ENCODE measurements around the gene TNFSF13B. TPM values are rescaled to one million over a fixed set of nuclear protein-coding genes. Genes with fewer than 3 reads are reported as not detected.

TNFSF13B gene
- total and polyA plus RNA-seq, 12 donors, result 0.52 to 20.8 (median 2.0) TPM

DNA sequence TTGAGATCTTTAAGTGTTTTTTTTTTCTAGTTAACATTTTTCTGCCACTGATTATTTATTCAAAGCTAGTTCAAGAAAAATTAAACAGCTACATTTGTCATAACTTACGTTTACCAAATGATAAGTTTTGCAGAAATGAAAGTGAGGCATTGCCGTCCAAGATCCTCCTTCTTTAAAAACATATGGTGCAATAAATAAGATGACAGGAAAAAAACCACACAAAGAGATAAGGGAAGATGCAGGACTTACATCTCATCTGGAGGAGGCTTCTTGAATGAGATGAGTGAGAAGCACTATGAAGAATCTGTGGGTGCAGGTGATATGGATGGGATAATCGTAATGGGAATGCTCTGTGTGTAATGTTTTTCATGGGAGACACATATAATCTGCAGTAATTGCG lies 12.4 kb downstream of the TNFSF13B start:
- no peaks in the 10 kb centered on the region for H3K27me3 ChIP-seq
- no peak overlapping the region for H3K4me3 ChIP-seq
- no peak for TF ChIP-seq CTCF (IDR thresholded peaks at IDR 0.05)
- no peaks in the 10 kb centered on the region for H3K9me3 ChIP-seq
- peak overlapping the region in 1 of 10 donors; percentile 42 for H3K27ac ChIP-seq
- intact Hi-C loops (cut with DNase I), result no loop called here
- ATAC-seq, result no peak
- peaks cover 0 to 6% (median 0%) of the 10 kb centered on the region in 9 donors for H3K4me1 ChIP-seq
- DNase-seq, result no peak
- WGBS, 2 donors, result 73 to 78% methylated on average over 4 of the region's 4 CpGs
- H3K36me3 ChIP-seq, result peaks cover 0 to 6% (median 0%) of the 10 kb centered on the region in 9 donors

DNA sequence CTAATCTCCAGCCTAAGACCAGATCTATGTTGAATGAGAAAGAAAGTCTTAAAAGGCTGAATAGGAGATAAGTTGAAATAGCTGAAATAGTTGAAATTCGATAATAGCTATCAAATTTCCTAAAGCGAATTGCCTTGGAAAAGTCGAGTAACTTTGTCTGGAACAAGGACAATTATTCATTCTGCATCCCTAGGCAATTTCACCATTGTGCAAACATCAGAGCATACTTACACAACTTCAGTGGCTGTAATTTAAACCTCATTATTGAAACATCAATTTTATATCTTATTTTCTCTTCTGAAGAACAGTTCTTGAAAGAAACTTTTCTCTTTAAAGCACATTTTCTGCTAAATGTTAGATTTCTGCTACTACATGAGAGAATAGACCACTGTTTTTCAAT lies 13.6 kb downstream of the TNFSF13B start:
- DNase-seq, result no peak
- ATAC-seq, result no peak
- H3K36me3 ChIP-seq, result peaks cover 0 to 17% (median 0%) of the 10 kb centered on the region in 9 donors
- intact Hi-C loops (cut with DNase I), result no loop called here
- no peaks in the 10 kb centered on the region for H3K27me3 ChIP-seq
- TF ChIP-seq CTCF (IDR thresholded peaks at IDR 0.05), result no peak
- H3K4me3 ChIP-seq, result no peak overlapping the region
- WGBS, 2 donors, result 57 to 70% methylated on average over 3 of the region's 3 CpGs
- H3K9me3 ChIP-seq, result no peaks in the 10 kb centered on the region
- H3K27ac ChIP-seq, result no peak overlapping the region
- H3K4me1 ChIP-seq, result peaks cover 0 to 6% (median 0%) of the 10 kb centered on the region in 9 donors

DNA sequence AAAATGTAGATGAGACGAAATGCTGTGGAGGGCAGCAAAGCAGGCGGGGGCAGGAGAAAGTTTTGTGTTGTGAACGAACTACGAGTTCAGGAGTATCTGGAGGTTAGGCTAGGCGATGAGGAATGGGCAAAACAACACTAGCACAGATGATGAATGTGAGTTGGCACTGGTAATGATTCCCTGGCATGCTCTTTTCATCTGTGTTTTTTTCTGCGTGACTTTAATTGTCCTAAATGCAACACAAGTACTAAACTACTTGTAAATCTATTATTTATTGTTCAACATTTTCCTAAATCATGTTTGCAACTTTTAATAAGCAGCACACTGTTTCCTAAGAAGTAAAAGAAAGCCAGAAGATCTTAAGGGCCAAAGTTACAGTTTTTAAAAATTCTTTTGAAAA lies 19.2 kb downstream of the TNFSF13B start:
- no peaks in the 10 kb centered on the region for H3K9me3 ChIP-seq
- no peaks in the 10 kb centered on the region for H3K27me3 ChIP-seq
- intact Hi-C loops (cut with DNase I), result no loop called here
- peaks cover 0 to 19% (median 0%) of the 10 kb centered on the region in 9 donors for H3K36me3 ChIP-seq
- H3K4me3 ChIP-seq, result no peak overlapping the region
- no peak overlapping the region for H3K27ac ChIP-seq
- H3K4me1 ChIP-seq, result no peaks in the 10 kb centered on the region
- no peak for DNase-seq
- 66 to 73% methylated on average over 6 of the region's 6 CpGs for WGBS, 2 donors
- no peak for ATAC-seq
- TF ChIP-seq CTCF (IDR thresholded peaks at IDR 0.05), result no peak

DNA sequence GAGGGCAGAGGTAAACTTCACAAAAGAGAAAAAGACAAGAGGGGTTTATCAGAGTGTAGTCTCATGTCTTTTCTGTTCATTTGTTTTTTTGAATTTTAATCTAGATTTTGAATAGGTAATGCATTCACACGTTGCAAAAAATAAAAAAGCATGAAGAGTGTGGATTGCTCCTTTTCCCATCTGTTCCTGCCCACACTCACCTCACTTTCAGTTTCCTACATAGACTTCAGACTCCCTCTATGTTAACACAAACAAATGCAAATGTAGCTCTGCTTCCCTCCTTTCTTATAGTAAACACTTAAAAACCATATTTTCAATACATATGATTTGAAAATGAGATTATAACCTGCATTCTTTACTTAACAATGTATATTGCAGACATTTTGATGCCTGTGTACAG lies 20.3 kb downstream of the TNFSF13B start:
- peaks cover 0 to 19% (median 0%) of the 10 kb centered on the region in 9 donors for H3K36me3 ChIP-seq
- DNase-seq, result no peak
- ATAC-seq, result no peak
- intact Hi-C loops (cut with DNase I), result no loop called here
- no peaks in the 10 kb centered on the region for H3K4me1 ChIP-seq
- no peak for TF ChIP-seq CTCF (IDR thresholded peaks at IDR 0.05)
- no peak overlapping the region for H3K4me3 ChIP-seq
- no peaks in the 10 kb centered on the region for H3K9me3 ChIP-seq
- H3K27ac ChIP-seq, result no peak overlapping the region
- 17 to 26% methylated on average over 1 of the region's 1 CpG for WGBS, 2 donors
- no peaks in the 10 kb centered on the region for H3K27me3 ChIP-seq

Measured in heart right ventricle (tissue), 16 donors.